Endodermal cell (in vitro differentiated cells): ENCODE measurements around the gene UBE2Q1. TPM values are rescaled to one million over a fixed set of nuclear protein-coding genes. Genes with fewer than 3 reads are reported as not detected.

ENCODE experiments used
- DNase-seq: peaks from one replicate; pipeline ENCODE4 v3.0.0-alpha.2; 2017
- H3K27ac ChIP-seq: 2 replicates; pipeline ENCODE4 v1.5.1; 2013; ENCODE audit warnings: mild to moderate bottlenecking, low read depth, low read length, moderate library complexity
- H3K27me3 ChIP-seq: 2 replicates; pipeline ENCODE4 v1.6.1; 2013; ENCODE audit warnings: mild to moderate bottlenecking, low read length, moderate library complexity; ENCODE audit not compliant: insufficient read depth, control insufficient read depth, poor library complexity, severe bottlenecking
- H3K36me3 ChIP-seq: 2 replicates; pipeline ENCODE4 v1.7.0; 2013; ENCODE audit warnings: mild to moderate bottlenecking, low read length, moderate library complexity; ENCODE audit not compliant: control insufficient read depth, insufficient read depth
- H3K4me1 ChIP-seq: one replicate; pipeline ENCODE4 v1.7.0; 2013; ENCODE audit warnings: low read length; ENCODE audit not compliant: control insufficient read depth, insufficient read depth
- H3K4me3 ChIP-seq: 2 replicates; pipeline ENCODE4 v1.5.1; 2013; ENCODE audit warnings: mild to moderate bottlenecking, low read length, moderate library complexity
- H3K9ac ChIP-seq: 2 replicates; pipeline ENCODE4 v1.6.1; 2013; ENCODE audit warnings: mild to moderate bottlenecking, low read length, moderate library complexity; ENCODE audit not compliant: poor library complexity, severe bottlenecking; ENCODE audit errors: extremely low read depth
- H3K9me3 ChIP-seq: 2 replicates; pipeline ENCODE4 v1.6.1; 2013; ENCODE audit warnings: mild to moderate bottlenecking, low read length, moderate library complexity; ENCODE audit not compliant: control insufficient read depth
- H3K27ac Mint-ChIP-seq: 2 replicates; pipeline ENCODE4 v1.8.0; 2020; ENCODE audit warnings: mixed read lengths
- H3K27me3 Mint-ChIP-seq: 2 replicates; pipeline ENCODE4 v1.8.0; 2021; ENCODE audit warnings: mild to moderate bottlenecking, mixed read lengths; ENCODE audit not compliant: insufficient read depth
- H3K36me3 Mint-ChIP-seq: 2 replicates; pipeline ENCODE4 v1.8.0; 2020; ENCODE audit warnings: low read depth, mixed read lengths
- H3K4me1 Mint-ChIP-seq: 2 replicates; pipeline ENCODE4 v1.8.0; 2020; ENCODE audit warnings: mixed read lengths
- H3K4me3 Mint-ChIP-seq: 2 replicates; pipeline ENCODE4 v1.8.0; 2020; ENCODE audit warnings: mild to moderate bottlenecking, moderate library complexity, mixed read lengths
- H3K9me3 Mint-ChIP-seq: 2 replicates; pipeline ENCODE4 v1.8.0; 2020; ENCODE audit warnings: mild to moderate bottlenecking, mixed read lengths
- CTCF ChIP-seq: fragments of 200-600 bp; sonication (generic); conservative IDR thresholded peaks from 2 replicates; pipeline ENCODE4 v1.5.0; 2021; ENCODE audit warnings: antibody characterized with exemption, mild to moderate bottlenecking
- WGBS, 2 experiments: methylation state at CpG; one replicate each; pipeline versions ENCODE4 v1.1.5 to v1.1.7; 2013; ENCODE audit warnings: missing lambda C conversion rate in 2 of 2, mixed read lengths in 1 of 2; ENCODE audit not compliant: insufficient coverage in 1 of 2, insufficient read length in 1 of 2; 5-methylcytosine and 5-hydroxymethylcytosine counted together
- total RNA-seq, 2 donors: library from RNA; stranded (reverse); fragmentation: NEBNext Ultra II Directional in 1 of 2; extraction: Animal tissue kit (Norgen Biotek cat#: 25700) in 1 of 2; gene quantifications; 2 replicates in 1 of 2; 3 replicates in 1 of 2; pipeline ENCODE4 v1.2.1, GENCODE V29; 2021

The UBE2Q1 gene
- total RNA-seq, 2 donors from 2014 or later, result 83.0 to 94.7 TPM

- H3K4me3 Mint-ChIP-seq, result no peak overlapping the region
- no peak for TF ChIP-seq CTCF
- Histone ChIP-seq H3K9me3 (no peaks in the 10 kb centered on the region), H3K4me1 (no peaks in the 10 kb centered on the region), H3K4me3 (no peak overlapping the region), H3K36me3 (peaks cover 96% of the 10 kb centered on the region), H3K27me3 (no peaks in the 10 kb centered on the region), H3K27ac (no peak overlapping the region), H3K9ac (no peak overlapping the region)
- H3K9me3 Mint-ChIP-seq, result no peaks in the 10 kb centered on the region
- no peaks in the 10 kb centered on the region for H3K4me1 Mint-ChIP-seq
- no peak for DNase-seq
- peaks cover 87% of the 10 kb centered on the region for H3K36me3 Mint-ChIP-seq
- WGBS, 2 experiments, result 93% methylated on average over 3 of the region's 5 CpGs; no CpG with 5 or more reads in 1 of the 2 experiments
- no peak overlapping the region for H3K27ac Mint-ChIP-seq
- no peaks in the 10 kb centered on the region for H3K27me3 Mint-ChIP-seq
Observed at GRCh38 chr1:154590756-154591155, 32.3 kb upstream of the UBE2Q1 start.

GRCh38 chr1:154589780-154590179 lies 31.3 kb upstream of the UBE2Q1 start:
- no peak for TF ChIP-seq CTCF
- no peaks in the 10 kb centered on the region for H3K9me3 ChIP-seq
- H3K4me1 ChIP-seq, result no peaks in the 10 kb centered on the region
- no peak overlapping the region for H3K9ac ChIP-seq
- no peaks in the 10 kb centered on the region for H3K27me3 Mint-ChIP-seq
- no peaks in the 10 kb centered on the region for H3K27me3 ChIP-seq
- H3K36me3 ChIP-seq, result peaks cover 98% of the 10 kb centered on the region
- H3K27ac ChIP-seq, result no peak overlapping the region
- H3K9me3 Mint-ChIP-seq, result no peaks in the 10 kb centered on the region
- no peak for DNase-seq
- no peak overlapping the region for H3K4me3 Mint-ChIP-seq
- no peak overlapping the region for H3K4me3 ChIP-seq
- WGBS, 2 experiments, result 92 to 94% methylated on average over 8 to 9 of the region's 10 CpGs
- no peaks in the 10 kb centered on the region for H3K4me1 Mint-ChIP-seq
- peaks cover 90% of the 10 kb centered on the region for H3K36me3 Mint-ChIP-seq
- no peak overlapping the region for H3K27ac Mint-ChIP-seq

DNA sequence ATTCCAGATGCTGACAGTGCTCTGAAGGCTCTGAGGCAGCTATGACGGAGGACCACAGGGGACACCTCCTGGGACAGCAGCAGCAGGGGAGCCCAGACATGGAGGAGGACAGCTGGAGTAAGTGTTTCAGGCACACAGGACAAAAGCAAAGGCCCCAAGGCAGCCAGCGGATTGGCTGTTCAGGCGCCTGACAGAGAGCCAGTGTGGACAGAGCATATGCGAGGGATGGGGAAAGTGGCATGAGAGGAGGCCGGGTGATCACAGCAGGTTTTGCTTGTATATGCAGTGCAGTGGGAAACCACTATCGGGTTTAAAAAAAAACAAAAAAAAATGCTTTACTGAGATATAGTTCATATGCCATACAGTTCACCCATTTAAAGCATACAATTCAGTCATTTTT lies 28.2 kb upstream of the UBE2Q1 start:
- H3K27ac ChIP-seq, result no peak overlapping the region
- H3K36me3 Mint-ChIP-seq, result peaks cover 91% of the 10 kb centered on the region
- TF ChIP-seq CTCF, result no peak
- H3K4me3 Mint-ChIP-seq, result no peak overlapping the region
- H3K9me3 Mint-ChIP-seq, result no peaks in the 10 kb centered on the region
- no peaks in the 10 kb centered on the region for H3K27me3 Mint-ChIP-seq
- peaks cover 100% of the 10 kb centered on the region for H3K36me3 ChIP-seq
- H3K4me1 ChIP-seq, result no peaks in the 10 kb centered on the region
- no peaks in the 10 kb centered on the region for H3K9me3 ChIP-seq
- H3K27ac Mint-ChIP-seq, result no peak overlapping the region
- no peak overlapping the region for H3K4me3 ChIP-seq
- DNase-seq, result no peak
- WGBS, 2 experiments, result 92 to 100% methylated on average over 6 of the region's 6 CpGs
- no peaks in the 10 kb centered on the region for H3K4me1 Mint-ChIP-seq
- H3K27me3 ChIP-seq, result no peaks in the 10 kb centered on the region
- no peak overlapping the region for H3K9ac ChIP-seq
